Measurements from ENCODE around the gene PLCB3.

DNA sequence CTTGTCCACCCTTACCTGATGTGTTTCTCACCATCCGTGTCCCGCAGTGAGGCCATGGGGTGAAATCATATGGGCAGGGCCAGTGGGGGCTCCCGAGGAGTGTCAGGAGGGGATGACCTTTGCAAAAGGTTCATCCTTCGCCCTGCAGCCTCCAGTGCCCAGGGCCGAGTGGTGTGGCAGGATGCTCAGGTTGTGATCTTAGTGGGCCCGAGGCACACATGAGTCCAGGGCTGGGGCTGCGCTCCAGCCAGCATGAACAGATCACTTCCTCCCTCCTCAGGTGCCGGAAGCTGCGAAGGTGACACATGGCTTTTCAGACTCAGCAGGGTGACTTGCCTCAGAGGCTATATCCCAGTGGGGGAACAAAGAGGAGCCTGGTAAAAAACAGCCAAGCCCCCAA is 13.3 kb upstream of the PLCB3 start:
- TF ChIP-seq, protein P1, sequence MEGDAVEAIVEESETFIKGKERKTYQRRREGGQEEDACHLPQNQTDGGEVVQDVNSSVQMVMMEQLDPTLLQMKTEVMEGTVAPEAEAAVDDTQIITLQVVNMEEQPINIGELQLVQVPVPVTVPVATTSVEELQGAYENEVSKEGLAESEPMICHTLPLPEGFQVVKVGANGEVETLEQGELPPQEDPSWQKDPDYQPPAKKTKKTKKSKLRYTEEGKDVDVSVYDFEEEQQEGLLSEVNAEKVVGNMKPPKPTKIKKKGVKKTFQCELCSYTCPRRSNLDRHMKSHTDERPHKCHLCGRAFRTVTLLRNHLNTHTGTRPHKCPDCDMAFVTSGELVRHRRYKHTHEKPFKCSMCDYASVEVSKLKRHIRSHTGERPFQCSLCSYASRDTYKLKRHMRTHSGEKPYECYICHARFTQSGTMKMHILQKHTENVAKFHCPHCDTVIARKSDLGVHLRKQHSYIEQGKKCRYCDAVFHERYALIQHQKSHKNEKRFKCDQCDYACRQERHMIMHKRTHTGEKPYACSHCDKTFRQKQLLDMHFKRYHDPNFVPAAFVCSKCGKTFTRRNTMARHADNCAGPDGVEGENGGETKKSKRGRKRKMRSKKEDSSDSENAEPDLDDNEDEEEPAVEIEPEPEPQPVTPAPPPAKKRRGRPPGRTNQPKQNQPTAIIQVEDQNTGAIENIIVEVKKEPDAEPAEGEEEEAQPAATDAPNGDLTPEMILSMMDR (IDR thresholded peaks at IDR 0.05; ENCODE audit: low read length) = no peak
- no peak for TF ChIP-seq EZH2 (optimal IDR thresholded peaks at IDR 0.05; ENCODE audit: low read depth, low read length)

All from MM.1S (cell line).